Limb (tissue), 2 donors: ENCODE results near the gene SLC35F1.

ENCODE experiments used
- DNase-seq, 2 donors: peaks; one replicate each; pipeline ENCODE4 v3.0.0-alpha.2; 2016; ENCODE audit errors: extremely low spot score in 2 of 2

Gene SLC35F1

DNA sequence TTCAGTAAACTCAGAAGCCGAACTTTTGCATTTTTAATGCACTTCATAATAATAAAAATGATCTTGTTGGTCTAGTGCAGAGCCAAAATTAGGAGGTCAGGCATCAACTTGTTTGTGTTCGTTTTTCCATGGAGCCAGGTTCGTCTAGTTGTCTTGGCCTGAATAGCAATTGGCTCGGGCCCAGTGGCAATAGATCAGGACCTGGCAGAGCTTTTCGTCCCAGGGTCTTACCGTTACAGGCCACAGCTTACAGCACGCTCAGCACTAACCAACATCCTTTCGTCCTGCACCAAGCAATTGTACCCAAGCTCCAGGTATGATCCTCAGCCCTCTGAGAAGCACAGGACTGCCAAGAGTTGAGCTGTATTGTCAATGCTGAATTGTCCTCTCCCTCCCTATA is 400.5 kb downstream of the SLC35F1 start:
- no peak for DNase-seq

DNA sequence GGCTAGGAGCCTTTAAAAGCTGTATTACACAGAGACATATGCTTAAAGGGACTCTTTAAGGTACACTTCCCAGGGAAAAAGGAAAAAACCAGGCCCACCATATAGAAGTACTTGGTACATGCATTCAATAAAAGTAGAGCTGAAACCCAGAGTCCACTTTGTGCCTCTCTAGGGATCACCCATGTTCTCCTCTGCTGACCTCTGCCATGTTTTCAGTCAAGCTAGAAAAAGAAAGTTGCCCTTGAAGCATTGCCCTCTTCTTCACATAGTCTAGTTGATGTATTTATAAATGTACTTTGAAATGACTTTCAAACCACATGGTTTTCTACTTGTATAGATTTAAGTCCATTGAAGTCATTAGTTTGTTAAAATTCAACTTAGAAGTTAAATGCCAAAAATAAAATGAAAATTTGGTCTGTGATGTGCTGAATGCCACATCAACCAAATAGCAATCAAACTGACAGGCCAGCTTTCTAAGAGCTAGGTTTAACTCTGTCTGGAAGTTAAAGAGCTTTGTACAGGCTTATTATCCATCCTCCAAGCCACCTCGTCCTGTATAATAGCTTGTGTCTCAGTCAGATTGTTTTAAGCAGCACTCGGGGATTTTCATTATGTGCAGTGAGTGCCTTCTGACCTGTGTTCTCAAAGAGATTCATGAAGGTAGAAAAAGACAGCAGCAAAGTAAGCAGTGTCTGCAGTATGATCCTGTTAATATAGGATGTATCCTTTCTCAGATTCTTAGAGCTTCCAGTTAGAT is 402.5 kb downstream of the SLC35F1 start:
- no peak for DNase-seq

DNA sequence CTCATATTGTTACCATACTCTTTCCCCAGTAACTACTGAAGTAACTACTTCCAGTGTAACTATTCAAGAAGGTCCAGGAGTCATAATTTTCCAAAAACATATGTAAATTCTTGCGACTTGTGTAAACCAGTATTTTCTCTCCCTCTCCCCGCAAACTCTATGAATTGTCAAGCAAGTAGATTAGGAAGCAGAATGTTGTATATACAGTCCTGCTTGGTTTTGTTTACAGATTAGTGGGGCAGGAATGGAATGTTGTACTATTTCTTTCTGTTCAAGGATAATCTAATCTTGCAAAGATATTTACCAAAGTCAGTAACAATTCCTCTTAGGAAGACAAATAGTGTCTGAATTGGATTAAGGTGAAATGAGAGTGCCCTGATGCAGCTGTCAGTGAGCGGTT is 406.1 kb downstream of the SLC35F1 start:
- DNase-seq = no peak

DNA sequence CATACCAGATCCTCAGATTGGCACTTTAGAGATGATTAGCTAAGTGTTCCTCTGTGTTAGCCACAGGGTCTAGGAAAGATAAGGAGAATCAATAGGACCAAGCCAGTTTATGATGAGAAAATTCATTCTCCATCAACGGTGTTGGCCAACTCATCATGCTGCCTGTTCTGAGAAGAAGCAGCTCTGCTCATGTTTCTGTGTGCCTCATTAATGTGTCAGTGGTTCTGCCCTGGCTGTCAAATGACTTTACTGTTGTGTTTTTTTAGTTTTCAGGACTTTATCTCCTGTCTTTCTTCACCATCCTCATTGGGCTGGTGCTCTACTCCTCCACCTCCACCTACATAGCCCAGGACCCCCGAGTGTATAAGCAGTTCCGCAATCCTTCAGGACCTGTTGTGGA is 406.7 kb downstream of the SLC35F1 start:
- no peak for DNase-seq

DNA sequence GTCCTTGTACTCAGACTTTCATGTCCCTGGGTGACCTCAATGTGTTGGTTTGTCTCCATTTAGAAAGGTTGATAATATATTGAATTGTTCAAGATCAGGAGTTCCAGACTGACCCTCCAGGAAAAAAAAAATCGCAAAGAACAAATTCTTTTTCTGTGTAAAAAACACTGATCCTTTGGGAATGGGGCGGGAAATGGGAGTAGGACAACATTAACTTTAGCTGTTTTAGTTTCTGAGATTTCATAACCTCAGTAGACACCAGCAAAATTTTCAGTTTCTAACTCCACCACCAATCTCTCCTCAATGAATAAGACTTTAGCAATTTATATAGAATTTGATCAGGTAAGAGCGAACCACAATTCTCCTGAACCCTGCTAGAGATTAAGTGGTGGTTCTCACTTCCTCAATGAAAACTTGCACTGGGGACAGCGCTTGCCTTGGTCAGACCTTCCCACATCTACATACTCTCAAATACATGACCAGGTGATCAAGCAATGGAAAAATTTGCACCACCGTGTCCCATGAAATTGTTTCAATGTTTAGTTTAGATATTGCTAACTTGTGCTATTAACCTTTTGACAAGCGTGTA is 409.8 kb downstream of the SLC35F1 start:
- DNase-seq = no peak

DNA sequence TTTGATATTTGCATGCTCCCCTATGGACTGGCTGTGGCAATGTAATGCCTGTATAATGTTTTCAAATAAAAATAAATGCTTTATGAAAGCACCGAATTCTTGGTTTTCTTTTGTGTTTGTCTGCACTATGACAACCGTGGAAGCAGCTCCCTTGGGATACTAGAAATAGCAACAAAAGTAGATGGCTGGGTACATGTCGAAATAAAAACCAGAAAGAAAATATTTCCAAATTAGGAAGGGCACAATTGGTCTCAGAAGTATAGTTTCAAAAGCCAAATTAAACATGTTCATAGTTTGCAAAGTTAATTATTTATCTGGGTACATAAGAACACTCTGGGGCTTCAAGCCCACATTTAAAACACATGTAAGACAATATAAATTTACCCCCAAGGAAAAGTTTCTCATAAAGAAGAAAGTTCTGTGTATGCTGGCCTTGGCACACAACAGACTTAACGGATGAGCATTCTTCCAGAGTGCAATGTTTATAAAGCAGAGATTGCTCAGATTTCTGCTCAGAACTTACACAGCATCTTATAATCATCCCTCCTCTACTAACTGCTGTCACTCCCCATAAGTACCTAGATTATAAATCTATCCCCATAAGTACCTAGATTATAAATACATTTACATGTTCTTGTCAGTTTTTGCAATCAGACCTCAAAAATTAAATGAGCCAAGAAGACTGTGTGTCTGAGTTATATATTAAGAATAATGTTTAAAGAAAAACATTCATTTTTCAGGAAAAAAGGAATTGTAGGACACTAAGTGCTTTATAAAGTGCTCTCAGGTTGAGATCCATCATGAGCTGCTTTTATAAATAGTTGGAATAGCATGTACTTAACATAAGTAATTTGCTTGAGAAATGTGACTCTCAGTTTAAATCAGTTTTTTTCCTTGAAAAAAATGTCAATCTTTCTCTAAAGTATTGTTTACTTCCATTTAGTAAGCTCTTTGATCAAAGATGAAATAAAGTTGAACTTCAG is 410.8 kb downstream of the SLC35F1 start:
- DNase-seq = peak in 1 of 2 donors; percentile 54

DNA sequence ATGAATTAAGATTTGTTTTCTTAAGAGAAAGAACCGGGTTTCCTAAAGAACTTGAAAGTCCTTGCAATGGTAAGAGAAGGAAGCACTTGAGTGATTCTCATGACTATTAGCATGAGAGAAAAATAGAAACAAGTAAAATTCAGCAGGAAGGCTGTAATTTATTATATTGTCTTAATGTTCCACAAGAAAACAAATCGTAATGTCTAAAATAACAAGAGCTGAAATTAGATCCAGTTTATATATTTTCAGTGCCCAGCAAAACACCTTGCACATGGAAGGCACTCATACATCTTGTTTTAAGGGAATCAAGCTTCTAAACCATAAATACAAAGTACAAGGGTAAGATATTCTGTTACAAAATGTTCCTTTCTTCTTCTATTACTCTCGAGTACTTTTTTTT is 411.6 kb downstream of the SLC35F1 start:
- DNase-seq = no peak

DNA sequence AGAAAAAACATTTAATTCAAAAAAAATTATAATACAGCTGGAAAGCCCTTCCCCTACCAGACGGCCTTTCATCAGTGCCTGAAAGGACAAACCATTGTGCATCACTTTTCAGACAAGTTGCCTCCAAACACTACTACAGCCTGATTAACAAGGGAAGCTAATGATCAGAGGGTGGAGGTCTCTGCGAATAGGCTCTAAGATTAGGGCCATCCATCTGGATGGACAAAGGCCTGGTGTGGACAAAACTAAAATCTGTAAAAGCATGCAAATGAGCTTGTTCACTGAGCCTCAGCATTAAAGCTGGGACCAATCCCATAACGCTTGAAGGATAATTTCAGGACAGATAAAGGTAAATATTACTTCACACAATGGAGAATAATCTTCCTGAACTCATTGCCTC is 412.4 kb downstream of the SLC35F1 start:
- DNase-seq = no peak

DNA sequence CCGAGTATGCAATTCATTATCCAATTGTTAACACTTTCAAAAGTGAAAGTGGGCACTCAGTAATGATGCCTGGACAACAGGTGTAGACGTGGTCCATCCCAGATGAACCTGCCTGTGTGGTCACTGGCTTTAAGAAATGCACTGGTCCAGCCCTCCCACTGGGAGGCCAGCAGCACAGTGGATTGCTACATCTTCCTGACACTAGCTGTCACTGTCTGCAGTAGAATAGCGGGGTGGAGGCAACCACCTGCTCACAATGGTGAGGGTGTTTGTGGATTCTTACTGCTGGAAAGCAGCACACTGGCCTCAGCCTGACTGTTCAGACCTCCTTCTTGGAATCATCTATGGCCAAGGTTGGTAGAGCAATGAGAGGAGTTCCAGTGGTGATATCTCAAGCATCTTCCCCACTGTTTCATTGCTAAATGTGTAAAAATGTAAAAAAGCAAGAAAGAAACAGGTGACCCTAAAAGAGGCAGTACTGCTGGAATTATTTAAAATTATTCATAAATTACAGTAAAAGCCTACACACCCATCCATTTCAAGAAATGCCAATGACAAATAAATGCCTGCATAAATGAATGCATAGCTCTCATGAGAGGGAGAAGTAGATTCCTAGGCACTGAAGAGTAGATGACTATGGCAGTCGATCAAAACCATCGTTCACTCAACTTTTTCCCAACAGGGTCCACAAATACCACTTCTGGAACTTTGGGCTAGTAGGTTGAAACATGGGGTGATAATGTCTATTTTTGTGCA is 413.0 kb downstream of the SLC35F1 start:
- DNase-seq = no peak

DNA sequence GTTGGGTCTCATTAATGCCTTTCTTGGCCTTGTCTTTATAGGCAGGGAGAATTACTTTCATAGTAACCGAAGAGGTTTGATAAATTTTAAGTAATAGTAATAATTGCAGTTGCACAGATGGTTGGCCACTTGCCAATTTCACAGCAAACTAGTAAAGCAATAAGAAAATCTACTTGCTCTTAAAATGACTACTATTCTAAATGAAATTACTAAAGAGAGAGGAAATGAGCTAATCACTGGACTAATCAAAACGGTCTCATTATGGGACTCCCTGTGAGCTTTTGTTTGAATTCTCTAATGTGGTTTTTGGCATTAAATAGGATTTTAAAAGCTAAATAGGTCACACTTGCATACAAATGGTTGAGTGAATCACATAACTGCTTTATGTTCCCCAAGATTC is 413.6 kb downstream of the SLC35F1 start:
- no peak for DNase-seq

DNA sequence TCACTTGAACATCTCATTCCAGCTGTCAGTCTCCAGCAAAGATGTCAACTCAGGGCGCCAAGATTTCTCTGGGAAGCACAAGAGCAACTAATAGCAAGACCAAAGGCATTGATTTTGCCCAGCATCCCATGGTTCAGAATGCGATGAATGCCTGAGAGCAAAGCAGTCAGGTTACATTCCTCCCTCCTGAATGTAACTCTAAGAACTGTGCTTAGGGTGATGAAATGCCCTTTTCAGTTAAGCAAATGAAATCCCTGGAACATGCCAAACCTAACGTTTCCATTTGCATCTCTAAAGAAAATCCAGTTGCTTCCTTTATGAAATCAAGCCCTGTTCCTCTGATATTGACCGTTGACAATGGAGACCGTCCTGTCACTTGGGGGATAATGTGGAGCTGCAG is 417.1 kb downstream of the SLC35F1 start:
- no peak for DNase-seq

DNA sequence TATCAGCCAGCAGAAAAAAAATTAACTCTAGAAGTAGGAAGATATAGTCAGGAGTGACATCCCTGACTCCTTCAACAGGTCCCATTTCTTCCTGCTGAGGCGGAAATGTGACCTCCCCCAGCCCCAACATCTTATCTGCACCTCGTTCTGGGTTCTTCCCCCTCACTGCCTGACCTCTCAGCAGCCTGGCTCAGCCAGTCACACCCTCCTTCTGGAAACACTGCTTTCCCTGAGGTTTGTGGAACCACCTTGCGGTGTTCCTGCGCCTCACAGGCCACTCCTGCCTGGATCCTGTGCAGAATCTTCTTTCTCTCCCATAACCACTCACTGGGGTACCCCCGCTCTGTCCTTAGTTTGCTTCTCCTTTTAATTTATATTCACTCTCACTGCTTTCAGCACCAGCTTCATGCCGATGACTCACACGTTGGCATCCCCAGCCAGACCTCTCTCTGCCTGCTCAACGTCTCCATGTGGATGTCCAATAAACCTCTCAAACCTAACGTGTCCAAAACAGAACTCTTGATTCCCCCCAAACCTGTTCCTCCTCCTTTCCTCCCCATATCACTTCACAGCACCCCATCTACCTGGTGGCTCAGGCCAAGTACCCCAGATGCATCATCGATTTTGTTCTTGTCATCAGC is 418.3 kb downstream of the SLC35F1 start:
- no peak for DNase-seq

DNA sequence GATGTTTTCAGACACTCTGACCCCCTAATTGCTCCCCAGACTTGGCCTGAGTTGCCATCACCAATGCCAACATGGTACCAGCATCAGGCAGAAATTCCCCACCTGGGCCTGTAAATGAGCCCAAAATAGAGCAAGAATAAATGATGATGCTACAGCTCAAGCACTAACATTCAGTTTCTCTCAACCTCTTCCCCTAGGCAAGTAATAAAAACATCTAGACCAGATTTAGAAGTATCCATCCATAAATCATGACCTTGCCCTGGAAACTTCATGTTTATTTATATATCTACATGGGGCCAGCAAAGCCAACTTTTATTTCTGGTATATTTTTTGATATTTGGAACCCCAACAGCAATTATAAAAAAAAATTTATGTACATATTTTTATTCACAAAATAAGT is 419.6 kb downstream of the SLC35F1 start:
- DNase-seq = no peak

DNA sequence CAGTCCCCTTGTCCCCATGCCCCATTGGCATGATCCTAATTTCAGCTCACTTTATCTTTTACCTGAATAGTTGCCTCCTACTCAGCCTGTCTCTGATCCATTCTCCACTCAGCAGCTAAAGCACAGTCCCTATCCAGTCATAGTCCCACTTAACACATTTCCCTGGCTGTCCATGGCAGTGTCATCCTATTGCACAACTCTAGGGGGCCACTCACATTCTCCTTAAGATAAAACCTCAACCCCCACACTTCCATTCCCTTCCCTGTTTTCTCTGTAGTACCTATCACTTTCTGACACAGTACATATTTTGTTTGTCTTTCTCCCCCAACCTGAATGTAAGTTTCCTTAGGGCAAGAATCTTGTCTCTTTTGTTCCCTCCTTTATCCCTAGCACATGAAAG is 420.2 kb downstream of the SLC35F1 start:
- DNase-seq = no peak

DNA sequence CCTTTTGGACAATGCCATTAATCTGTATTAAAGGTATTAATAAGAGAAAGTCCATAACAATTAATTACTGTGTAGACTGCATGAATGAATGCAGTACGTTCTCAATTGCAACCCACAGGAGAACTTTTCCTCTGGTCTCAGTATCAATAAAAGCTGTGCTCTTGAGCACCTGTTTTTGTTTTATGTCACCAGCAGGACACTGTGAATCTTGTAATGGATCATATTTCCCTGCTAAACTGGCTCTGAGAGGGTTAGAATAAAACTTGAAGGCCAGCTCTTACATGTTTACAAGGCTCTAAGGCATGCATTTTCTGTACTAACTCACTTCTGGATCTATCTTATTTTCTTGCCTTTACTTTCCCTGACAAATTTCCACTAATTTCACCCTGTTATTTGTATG is 426.7 kb downstream of the SLC35F1 start:
- no peak for DNase-seq

DNA sequence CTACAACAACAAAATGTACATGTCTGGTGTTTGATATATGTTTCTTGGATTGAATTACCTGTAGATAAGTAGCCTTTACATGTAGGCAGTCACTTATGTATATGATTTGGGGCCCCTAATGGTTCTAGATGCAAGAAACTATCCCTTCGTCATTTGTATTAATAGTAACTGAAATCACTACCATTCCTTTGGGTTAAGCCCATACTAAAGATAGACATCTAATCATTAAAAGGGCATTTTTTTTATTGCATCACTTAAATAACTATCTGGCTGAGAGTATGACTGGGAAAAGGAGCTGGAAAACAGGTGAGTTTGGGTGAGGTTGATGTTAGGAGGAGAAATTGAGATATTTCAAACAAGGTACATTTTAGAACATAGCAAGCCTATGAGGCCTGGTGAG is 427.6 kb downstream of the SLC35F1 start:
- no peak for DNase-seq

DNA sequence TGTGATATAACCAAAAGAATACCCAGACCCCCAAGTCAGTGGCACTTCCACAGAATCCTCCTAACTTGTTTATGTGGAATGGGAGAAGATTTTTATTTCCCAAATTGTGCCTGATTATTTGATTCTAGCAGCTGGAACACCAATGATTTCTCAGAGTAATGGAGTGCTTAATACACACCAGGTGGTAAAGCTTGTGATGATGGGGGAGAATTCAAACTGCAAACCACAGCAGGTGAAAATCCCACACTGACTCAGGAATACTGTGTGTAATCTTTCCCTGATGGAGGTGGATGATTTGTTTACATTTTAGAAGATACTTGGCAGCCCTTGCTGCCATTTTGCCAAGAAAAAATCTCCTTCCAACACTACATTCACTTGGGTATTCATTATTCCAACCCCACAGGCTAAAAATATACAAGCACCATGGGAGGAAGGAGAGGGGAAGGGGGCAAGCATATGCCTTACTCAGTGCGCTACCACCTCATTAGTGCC is 428.3 kb downstream of the SLC35F1 start:
- no peak for DNase-seq

DNA sequence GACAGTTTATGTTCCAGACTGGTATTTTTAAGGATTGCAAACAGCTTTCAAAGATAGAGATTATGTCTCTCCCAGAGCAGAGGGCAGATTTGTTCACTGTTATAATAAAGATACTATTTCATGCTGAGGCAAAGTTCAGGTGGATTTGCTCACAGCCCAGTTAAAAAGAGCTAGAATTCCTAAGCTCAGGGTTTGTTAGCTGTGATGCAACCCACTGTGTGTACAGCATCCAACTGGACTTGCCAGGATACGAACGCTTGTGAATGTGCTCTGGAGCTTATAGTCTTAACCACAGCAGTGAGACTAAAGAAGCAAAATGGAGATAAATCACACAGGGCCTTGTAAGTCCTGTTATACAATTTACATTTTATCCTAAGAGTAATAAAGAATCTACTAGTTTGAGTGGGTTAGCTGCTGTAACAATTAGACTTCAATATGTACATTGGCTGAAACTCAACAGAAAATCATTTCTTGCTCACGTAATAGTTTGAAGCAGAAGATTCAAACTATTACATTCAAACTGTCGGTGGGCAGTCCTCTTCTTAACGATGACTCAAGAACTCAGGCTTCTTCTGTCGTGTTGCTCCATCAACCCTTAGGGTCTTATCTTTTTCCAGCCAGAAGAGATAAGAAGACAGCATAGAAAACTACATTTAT is 437.1 kb downstream of the SLC35F1 start:
- DNase-seq = no peak

DNA sequence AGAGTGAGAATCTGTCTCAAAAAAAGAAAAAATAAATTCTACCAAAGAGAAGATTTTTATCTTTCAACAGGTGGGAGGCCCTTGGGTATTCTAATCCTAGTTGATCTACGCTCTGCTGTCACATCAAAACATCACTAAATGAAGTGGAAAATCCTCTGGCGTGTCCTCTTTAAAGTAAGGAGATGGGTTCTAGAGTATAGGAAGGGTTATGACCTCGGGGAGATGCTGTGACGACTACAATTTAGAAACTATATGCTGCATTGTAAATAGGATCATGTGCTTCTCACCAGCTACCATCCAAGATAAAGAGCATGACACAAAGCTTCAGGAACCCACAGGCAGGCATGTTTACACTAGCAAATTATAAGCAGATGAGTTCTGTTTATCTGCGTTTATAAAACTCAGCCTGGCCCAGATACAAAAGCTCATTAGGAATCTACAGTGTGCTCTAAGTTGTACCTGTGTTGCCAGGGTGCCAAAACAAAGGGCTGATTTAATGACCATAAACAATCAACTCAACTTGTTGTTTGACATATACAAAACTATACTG is 443.9 kb downstream of the SLC35F1 start:
- no peak for DNase-seq

DNA sequence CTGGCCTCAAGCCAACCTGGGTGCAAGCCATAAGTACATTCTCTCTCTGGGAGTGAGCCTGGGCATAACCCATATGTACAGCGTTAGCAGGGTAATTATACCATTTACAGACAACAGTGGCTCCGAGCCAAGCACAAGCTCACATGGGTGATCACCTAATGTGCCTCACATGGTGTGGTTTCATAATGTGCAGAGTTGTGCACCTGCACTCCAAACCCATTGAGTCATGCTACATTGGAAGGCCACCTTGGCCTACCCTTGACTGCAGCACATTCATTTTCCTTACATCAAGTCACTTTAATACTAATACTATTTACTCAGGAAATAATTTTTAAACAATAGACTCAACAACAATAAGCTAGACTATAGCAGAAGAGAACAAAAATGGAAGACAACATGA is 446.5 kb downstream of the SLC35F1 start:
- no peak for DNase-seq
